ENCODE measurements around the gene OSBPL9.
A peak's percentile ranks its signal among the peaks of the same experiment; 100 is the strongest.
"Not testable (repeated sequence)": the region's sequence is repeated elsewhere in the genome, so short reads cannot be mapped to it uniquely, and the experiment has no call there.

OSBPL9 gene

GRCh38 chr1:51664421-51665240, 47.7 kb downstream of the OSBPL9 start:
- no peak for DNase-seq (ENCODE audit: low read depth)

DNA sequence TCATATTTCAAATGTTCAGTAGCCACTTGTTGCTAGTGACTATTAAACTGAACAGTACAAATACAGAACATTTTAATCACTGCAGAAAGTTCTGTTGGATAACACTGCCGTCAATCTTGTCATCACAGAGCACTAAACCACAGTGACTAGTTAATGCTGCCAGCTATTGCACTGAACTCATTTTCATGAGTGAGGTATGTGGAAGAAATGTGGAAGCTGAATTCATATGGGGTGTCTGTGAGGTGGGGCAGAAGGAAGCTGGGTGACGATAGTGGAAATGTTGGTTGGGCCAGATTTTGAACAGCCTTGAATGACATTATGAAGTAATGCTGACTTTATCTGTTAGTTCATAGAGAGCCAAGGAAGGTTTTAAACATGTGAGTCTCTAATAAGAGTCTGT, 49.6 kb downstream of the OSBPL9 start:
- no peak for DNase-seq (ENCODE audit: low read depth)

GRCh38 chr1:51667561-51667960, 50.7 kb downstream of the OSBPL9 start:
- no peak for DNase-seq (ENCODE audit: low read depth)

GRCh38 chr1:51669272-51669671, 52.4 kb downstream of the OSBPL9 start:
- DNase-seq (ENCODE audit: low read depth), result no peak

GRCh38 chr1:51669816-51670215, 52.9 kb downstream of the OSBPL9 start:
- DNase-seq (ENCODE audit: low read depth), result no peak

DNA sequence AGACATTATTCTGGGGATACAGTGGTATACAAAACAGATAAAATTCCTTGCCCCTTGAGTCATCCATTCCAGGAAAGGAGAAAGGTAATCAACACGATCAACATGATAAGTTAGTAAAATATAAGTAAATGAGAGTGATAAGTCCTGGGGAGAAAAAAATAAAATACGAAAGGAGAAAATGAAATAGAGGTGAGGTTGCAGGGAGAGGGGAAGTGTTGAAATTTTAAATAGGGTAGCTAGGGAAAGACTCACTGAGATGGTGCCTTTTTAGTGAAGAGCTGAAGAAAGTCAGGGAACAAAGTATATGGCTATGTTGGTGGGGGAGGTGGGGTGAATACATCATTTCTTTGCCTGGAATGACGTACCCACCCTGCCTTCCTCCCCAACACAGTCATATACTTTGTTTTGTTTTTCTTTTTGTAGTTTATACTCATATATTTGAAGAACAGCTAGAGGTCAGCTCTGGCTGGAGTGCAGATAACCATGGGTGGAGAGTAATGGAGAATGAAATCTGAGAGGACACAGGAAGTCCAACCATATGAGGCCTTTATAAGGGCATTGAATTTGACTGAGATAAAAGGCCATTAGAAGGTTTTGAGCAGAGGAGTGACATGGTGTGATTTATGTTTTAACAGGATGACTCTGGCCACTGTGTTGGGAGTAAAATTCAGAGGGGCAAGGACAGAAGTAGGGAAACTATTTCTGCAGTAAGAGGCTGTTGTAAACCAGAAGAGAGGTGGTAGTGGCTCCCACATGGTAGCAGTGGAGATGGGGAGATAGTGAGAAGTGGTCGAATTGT, 54.8 kb downstream of the OSBPL9 start:
- DNase-seq (ENCODE audit: low read depth), result no peak

- no peak for DNase-seq (ENCODE audit: low read depth)
These were observed 56.4 kb downstream of the OSBPL9 start for GRCh38 chr1:51673279-51673678.

GRCh38 chr1:51675177-51675780, 58.4 kb downstream of the OSBPL9 start:
- DNase-seq (ENCODE audit: low read depth), result no peak

- DNase-seq (ENCODE audit: low read depth), result no peak
These were observed 62.5 kb downstream of the OSBPL9 start for GRCh38 chr1:51679435-51679834.

DNA sequence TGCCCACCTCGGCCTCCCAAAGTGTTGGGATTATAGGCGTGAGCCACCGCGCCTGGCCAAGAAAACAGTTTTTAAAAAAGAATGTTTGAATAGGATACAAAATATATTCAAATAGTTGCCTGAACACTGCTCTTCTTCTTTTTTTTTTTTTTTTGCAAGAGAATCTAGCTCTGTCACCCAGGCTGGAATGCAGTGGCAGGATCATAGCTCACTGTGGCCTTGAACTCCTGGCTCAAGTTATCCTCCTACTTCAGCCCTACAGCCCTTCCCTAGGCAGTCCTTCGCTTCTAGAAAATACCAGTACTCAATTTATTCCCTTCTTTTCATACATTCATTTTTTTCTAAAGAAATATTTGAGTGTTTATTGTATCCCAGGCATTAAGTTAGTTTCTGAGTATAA, 67.9 kb downstream of the OSBPL9 start:
- DNase-seq (ENCODE audit: low read depth), result no peak

- DNase-seq (ENCODE audit: low read depth), result peak; percentile 2
These were observed 69.6 kb downstream of the OSBPL9 start for GRCh38 chr1:51686450-51686849.

DNA sequence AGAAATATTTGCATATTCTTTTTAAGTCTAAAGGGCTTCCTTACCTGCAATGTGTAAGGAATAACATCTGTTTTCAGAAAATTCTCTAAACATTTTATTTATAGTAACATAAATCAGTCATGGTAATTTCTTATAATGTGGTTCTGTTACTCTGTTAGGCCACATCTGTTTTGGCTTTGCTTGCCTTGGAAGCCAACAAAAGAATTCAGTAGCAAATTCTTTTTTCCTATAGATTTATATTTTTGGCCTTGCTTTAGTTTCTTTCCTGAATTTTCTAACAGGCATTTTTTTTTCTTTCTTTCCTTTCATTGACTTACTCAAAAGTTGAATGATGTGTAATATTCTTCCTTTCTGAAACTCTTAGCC, 72.2 kb downstream of the OSBPL9 start:
- DNase-seq (ENCODE audit: low read depth), result no peak

GRCh38 chr1:51689643-51690042, 72.8 kb downstream of the OSBPL9 start:
- DNase-seq (ENCODE audit: low read depth), result no peak

DNA sequence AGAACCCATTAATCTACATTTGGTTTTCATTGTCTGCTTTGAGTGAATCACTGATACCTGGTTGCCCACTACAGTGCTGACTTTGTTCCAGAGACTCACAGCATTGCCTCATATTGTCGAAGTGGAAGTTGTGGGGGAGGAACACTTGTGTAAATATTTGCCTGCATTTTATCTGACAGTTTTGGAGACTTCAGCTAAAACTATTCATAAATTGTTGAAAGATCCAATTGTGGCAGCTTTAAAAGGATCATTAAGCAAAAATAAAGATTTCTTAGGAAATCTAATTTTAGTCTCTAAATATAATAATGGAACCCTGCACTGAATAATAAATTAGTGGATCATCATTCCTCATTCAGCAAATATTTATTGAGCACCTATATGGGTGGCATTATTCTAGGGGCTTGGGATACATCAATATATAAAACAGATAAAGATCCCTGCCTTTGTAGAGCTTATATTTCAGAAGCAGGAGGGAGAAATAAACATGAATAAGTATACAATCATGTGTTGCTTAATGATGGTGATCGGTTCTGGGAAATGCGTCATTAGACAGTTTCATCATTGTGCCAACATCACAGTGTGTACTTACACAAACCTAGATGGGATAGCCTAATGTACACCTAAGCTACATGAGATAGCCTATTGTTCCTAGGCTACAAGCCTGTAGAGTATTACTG, 73.5 kb downstream of the OSBPL9 start:
- no peak for DNase-seq (ENCODE audit: low read depth)

DNA sequence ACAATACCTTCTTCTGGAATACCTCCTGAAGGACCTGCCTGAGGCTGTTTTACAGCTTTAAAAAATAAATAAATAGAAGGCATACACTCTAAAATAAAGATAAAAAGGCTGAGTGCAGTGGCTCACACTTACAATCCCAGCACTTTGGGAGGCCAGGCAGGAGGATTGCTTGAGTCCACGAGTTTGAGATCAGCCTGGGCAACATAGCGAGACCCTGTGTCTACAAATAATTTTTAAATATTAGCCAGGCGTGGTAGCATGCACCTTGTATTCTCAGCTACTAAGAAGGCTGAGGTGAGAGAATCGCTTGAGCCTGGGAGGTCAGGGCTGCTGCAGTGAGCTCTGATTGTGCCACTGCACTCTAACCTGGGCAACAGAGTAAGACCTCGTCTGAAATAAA, 75.0 kb downstream of the OSBPL9 start:
- no peak for DNase-seq (ENCODE audit: low read depth)

DNA sequence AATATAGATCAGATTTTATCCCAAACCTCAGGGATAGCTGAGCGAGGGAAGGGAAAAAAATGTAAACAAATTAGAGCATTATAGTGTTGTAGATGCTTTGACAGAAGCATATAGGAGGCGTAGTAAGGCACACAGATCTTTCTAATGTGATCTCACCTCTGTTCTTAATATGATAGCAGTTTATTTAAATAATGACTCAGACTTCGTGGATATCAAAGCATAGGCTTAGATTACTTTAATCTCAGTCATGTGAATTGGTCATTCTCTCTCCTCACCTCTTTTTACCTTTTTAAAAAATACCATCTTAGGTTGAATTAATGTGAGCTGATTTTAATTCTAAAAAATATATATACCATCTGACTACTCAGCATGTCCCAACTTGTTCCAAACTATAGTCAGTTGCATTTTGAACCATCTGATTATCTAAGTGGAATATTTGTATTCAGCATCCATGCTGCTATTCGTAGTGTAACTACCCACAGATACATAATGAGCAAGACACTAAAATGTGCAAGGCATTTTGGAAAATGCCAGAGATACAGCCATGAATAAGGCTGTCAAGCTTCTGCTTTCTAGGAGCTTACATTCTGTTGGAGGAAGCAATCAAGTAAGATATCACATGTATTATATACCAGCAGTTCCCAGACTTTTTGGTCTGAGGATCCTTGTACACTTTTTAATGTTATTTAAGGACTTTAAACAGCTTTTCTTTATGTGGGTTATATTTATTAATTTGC, 76.7 kb downstream of the OSBPL9 start:
- no peak for DNase-seq (ENCODE audit: low read depth)

GRCh38 chr1:51697166-51697565, 80.3 kb downstream of the OSBPL9 start:
- DNase-seq (ENCODE audit: low read depth), result no peak

DNA sequence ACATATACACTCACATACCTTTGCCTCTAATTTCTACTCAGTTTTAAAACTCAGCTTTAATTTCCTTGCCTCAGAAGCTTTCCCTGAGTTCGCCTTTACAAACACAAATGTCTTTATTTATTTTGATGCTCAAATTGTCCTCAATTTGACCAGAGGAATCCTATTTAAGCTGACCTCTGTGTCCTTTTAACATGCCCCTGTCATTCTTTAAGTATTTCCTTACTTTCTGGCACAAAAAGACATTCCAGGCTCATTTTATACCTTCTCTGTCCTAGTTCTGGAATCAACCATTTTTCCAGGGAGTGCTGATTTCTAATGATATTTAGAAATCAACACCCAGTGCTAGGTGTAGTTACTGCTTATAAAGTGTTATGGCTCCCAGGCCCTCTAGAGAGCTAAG, 82.5 kb downstream of the OSBPL9 start:
- no peak for DNase-seq (ENCODE audit: low read depth)

DNA sequence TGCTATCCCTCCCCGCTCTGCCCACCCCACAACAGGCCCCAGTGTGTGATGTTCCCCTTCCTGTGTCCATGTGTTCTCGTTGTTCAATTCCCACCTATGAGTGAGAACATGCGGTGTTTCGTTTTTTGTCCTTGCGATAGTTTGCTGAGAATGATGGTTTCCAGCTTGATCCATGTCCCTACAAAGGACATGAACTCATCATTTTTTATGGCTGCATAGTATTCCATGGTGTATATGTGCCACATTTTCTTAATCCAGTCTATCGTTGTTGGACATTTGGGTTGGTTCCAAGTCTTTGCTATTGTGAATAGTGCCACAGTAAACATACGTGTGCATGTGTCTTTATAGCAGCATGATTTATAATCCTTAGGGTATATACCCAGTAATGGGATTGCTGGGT, 84.9 kb downstream of the OSBPL9 start:
- not testable (repeated sequence) for DNase-seq (ENCODE audit: low read depth)

- DNase-seq (ENCODE audit: low read depth), result not testable (repeated sequence)
These were observed 85.3 kb downstream of the OSBPL9 start for GRCh38 chr1:51702220-51702619.

DNA sequence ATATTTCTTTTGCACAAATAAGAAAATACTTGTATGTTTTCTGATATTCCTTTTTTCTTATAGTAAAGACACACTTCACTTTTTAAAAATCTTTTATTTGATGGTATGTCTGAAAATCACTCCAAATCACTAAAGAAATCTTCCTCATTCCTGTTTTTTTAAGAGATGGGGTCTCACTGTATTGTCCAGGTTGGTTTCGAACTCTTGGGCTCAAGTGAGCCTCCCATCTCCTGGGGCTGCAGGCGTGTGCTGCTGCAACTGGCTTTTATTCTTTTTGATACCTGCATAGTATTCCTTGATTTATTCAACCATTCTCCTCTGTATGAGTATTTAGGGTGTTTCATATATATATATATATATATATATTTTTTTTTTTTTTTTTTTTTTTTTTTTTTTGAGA, 88.1 kb downstream of the OSBPL9 start:
- DNase-seq (ENCODE audit: low read depth), result no peak
